Kidney (tissue), 14 donors: ENCODE measurements around the gene KIF23. TPM values are rescaled to one million over a fixed set of nuclear protein-coding genes. Genes with fewer than 3 reads are reported as not detected.

Experiments used
- DNase-seq, 5 donors: peaks; one replicate each; pipeline ENCODE4 v3.0.0-alpha.2; 2013 to 2020
- FAIRE-seq: peaks from 2 replicates; lab custom pipeline; 2012; peaks lifted over from hg19 to GRCh38; lab: Jason Lieb, UNC
- H3K27ac ChIP-seq, 2 donors: one replicate each; pipeline ENCODE4 v1.7.0; 2013; ENCODE audit warnings: low read depth in 2 of 2, low read length in 2 of 2, inconsistent platforms in 1 of 2
- H3K27me3 ChIP-seq: one replicate; pipeline ENCODE4 v1.7.1; 2013; ENCODE audit warnings: low read length, inconsistent platforms; ENCODE audit not compliant: control insufficient read depth, insufficient read depth
- H3K36me3 ChIP-seq, 3 donors: one replicate each; pipeline versions ENCODE4 v1.7.0 to v1.7.1; 2013; ENCODE audit warnings: low read length in 3 of 3, control low read depth in 1 of 3, inconsistent platforms in 1 of 3; ENCODE audit not compliant: insufficient read depth in 3 of 3, control insufficient read depth in 2 of 3
- H3K4me1 ChIP-seq, 3 donors: one replicate each; pipeline versions ENCODE4 v1.7.0 to v1.7.1; 2013; ENCODE audit warnings: low read length in 3 of 3, inconsistent platforms in 1 of 3, low read depth in 1 of 3; ENCODE audit not compliant: control insufficient read depth in 2 of 3, insufficient read depth in 2 of 3
- H3K4me3 ChIP-seq, 3 donors: one replicate each; pipeline versions ENCODE4 v1.7.0 to v1.8.1; 2013; ENCODE audit warnings: low read length in 3 of 3, control low read depth in 1 of 3, inconsistent platforms in 1 of 3
- H3K9ac ChIP-seq, 3 donors: one replicate each; pipeline versions ENCODE4 v1.7.0 to v1.7.1; 2013; ENCODE audit warnings: low read length in 3 of 3, control low read depth in 1 of 3, inconsistent platforms in 1 of 3
- H3K9me3 ChIP-seq, 3 donors: one replicate each; pipeline versions ENCODE4 v1.7.0 to v1.7.1; 2013; ENCODE audit warnings: low read length in 3 of 3, control low read depth in 1 of 3, inconsistent platforms in 1 of 3; ENCODE audit not compliant: control insufficient read depth in 2 of 3, insufficient read depth in 1 of 3
- CTCF ChIP-seq: IDR thresholded peaks from 3 replicates; pipeline ENCODE4 v1.5.1; 2012; ENCODE audit warnings: mild to moderate bottlenecking, moderate library complexity, borderline replicate concordance; ENCODE audit not compliant: insufficient read depth; ENCODE audit errors: extremely low read depth
- intact Hi-C: fragments of 100-400 bp; cut with DNase I; formaldehyde crosslinking; loops from one replicate; pipeline ENCODE4 v1.11.1; 2022
- polyA plus RNA-seq: library from polyadenylated mRNA; stranded (reverse); fragments of 350-450 nt; fragmentation: Illumina TruSeq; extraction: RNeasy Lipid Tissue Mini Kit (QIAGEN cat#74804); gene quantifications from one replicate; pipeline ENCODE4 v1.2.3, GENCODE V29; 2014; ENCODE audit warnings: low read depth, low replicate concordance; ENCODE audit not compliant: insufficient read depth
- total RNA-seq: library from RNA; stranded (reverse); fragmentation: NEBNext Ultra II Directional; extraction: Animal tissue kit (Norgen Biotek cat#: 25700); gene quantifications from one replicate; pipeline ENCODE4 v1.2.1, GENCODE V29; 2021
- donor health status: control.
- donor health status: control.
- donor health status: control.
- donor health status: control.
- donor health status: control.
- donor health status: DM: yes; HTN: yes; CAD: no.
- donor health status: Normal renal cell carcinoma (clear cell type).

The KIF23 gene
- total and polyA plus RNA-seq, 2 donors from 2014 or later = 2.5 to 3.6 TPM

- DNase-seq (no peak), FAIRE-seq (no peak)
- H3K4me3 ChIP-seq = no peak overlapping the region
- H3K27ac ChIP-seq = no peak overlapping the region
- no peak overlapping the region for H3K9ac ChIP-seq
- H3K36me3 ChIP-seq = no peaks in the 10 kb centered on the region
- H3K27me3 ChIP-seq = no peaks in the 10 kb centered on the region
- H3K9me3 ChIP-seq = no peaks in the 10 kb centered on the region
- no peak for TF ChIP-seq CTCF
- intact Hi-C loops = loop anchor here (10.0 kb wide), 1 partner anchor 1012 kb away; no protein-coding TSS in a partner anchor
- H3K4me1 ChIP-seq = no peaks in the 10 kb centered on the region
Measured at GRCh38 chr15:69472562-69472961, 58.4 kb downstream of the KIF23 start.

- no peak overlapping the region for H3K9ac ChIP-seq
- DNase-seq (no peak), FAIRE-seq (no peak)
- H3K27ac ChIP-seq = no peak overlapping the region
- no peak for TF ChIP-seq CTCF
- no peaks in the 10 kb centered on the region for H3K27me3 ChIP-seq
- H3K36me3 ChIP-seq = no peaks in the 10 kb centered on the region
- no peaks in the 10 kb centered on the region for H3K9me3 ChIP-seq
- H3K4me3 ChIP-seq = no peak overlapping the region
- peaks cover 0 to 3% (median 2%) of the 10 kb centered on the region in 3 donors for H3K4me1 ChIP-seq
- intact Hi-C loops = loop anchor here (10.0 kb wide), 1 partner anchor 1011 kb away; no protein-coding TSS in a partner anchor
Measured at GRCh38 chr15:69474291-69474690, 60.1 kb downstream of the KIF23 start.

- H3K4me1 ChIP-seq = peaks cover 0 to 3% (median 2%) of the 10 kb centered on the region in 3 donors
- DNase-seq (no peak), FAIRE-seq (no peak)
- no peak overlapping the region for H3K4me3 ChIP-seq
- no peak overlapping the region for H3K27ac ChIP-seq
- intact Hi-C loops = loop anchor here (10.0 kb wide), 1 partner anchor 1010 kb away; no protein-coding TSS in a partner anchor
- no peak overlapping the region for H3K9ac ChIP-seq
- no peaks in the 10 kb centered on the region for H3K36me3 ChIP-seq
- H3K9me3 ChIP-seq = peaks cover 0 to 4% (median under 1%) of the 10 kb centered on the region in 3 donors
- H3K27me3 ChIP-seq = no peaks in the 10 kb centered on the region
- TF ChIP-seq CTCF = no peak
Measured at GRCh38 chr15:69474846-69475455, 60.8 kb downstream of the KIF23 start.
